ENCODE data around the gene TBX20.
"Not testable (repeated sequence)": the region's sequence is repeated elsewhere in the genome, so short reads cannot be mapped to it uniquely, and the experiment has no call there.

Gene TBX20

GRCh38 chr7:35220176-35220575 is 33.7 kb downstream of the TBX20 start:
- DNase-seq, result not testable (repeated sequence)

- not testable (repeated sequence) for DNase-seq
Observed at GRCh38 chr7:35216033-35216432, 37.9 kb downstream of the TBX20 start.

GRCh38 chr7:35215063-35215462 is 38.8 kb downstream of the TBX20 start:
- DNase-seq, result not testable (repeated sequence)

- DNase-seq, result not testable (repeated sequence)
Observed at GRCh38 chr7:35206924-35207323, 47.0 kb downstream of the TBX20 start.

- DNase-seq, result not testable (repeated sequence)
Observed at GRCh38 chr7:35204850-35205249, 49.0 kb downstream of the TBX20 start.

- DNase-seq, result not testable (repeated sequence)
Observed at GRCh38 chr7:35204031-35204430, 49.9 kb downstream of the TBX20 start.

GRCh38 chr7:35202353-35202752 is 51.5 kb downstream of the TBX20 start:
- not testable (repeated sequence) for DNase-seq

- peak in 2 of 3 experiments; percentile 29 to 67 for DNase-seq
Observed at GRCh38 chr7:35200170-35200569, 53.7 kb downstream of the TBX20 start.

- DNase-seq, result not testable (repeated sequence)
Observed at GRCh38 chr7:35198370-35199140, 55.3 kb downstream of the TBX20 start.

- DNase-seq, result not testable (repeated sequence)
Observed at GRCh38 chr7:35191571-35191970, 62.3 kb downstream of the TBX20 start.

- DNase-seq, result not testable (repeated sequence)
Observed at GRCh38 chr7:35190146-35190773, 63.6 kb downstream of the TBX20 start.

- DNase-seq, result peak in 2 of 3 experiments; percentile 87 to 88
Observed at GRCh38 chr7:35186751-35187150, 67.1 kb downstream of the TBX20 start.

GRCh38 chr7:35185908-35186731 is 67.8 kb downstream of the TBX20 start:
- peak; percentile 69 to 93 (median 93) for DNase-seq

- DNase-seq, result not testable (repeated sequence)
Observed at GRCh38 chr7:35185578-35185907, 68.4 kb downstream of the TBX20 start.

GRCh38 chr7:35184961-35185360 is 68.9 kb downstream of the TBX20 start:
- not testable (repeated sequence) for DNase-seq

- peak in 1 of 3 experiments; percentile 52 for DNase-seq
Observed at GRCh38 chr7:35183873-35184503, 69.9 kb downstream of the TBX20 start.

- not testable (repeated sequence) for DNase-seq
Observed at GRCh38 chr7:35180665-35181064, 73.2 kb downstream of the TBX20 start.

GRCh38 chr7:35173176-35173575 is 80.7 kb downstream of the TBX20 start:
- DNase-seq, result not testable (repeated sequence)

GRCh38 chr7:35172131-35172530 is 81.8 kb downstream of the TBX20 start:
- not testable (repeated sequence) for DNase-seq

GRCh38 chr7:35167658-35168057 is 86.2 kb downstream of the TBX20 start:
- not testable (repeated sequence) for DNase-seq

- DNase-seq, result not testable (repeated sequence)
Observed at GRCh38 chr7:35167158-35167557, 86.7 kb downstream of the TBX20 start.

GRCh38 chr7:35161059-35161740 is 92.7 kb downstream of the TBX20 start:
- not testable (repeated sequence) for DNase-seq

Data from NCI-H1417 (cell line).